Mesenchymal stem cell (in vitro differentiated cells and primary cell): ENCODE measurements around the gene SLC36A2.

Experiments
- DNase-seq: peaks from one replicate; pipeline ENCODE4 v3.0.0-alpha.2; 2013
- H2AFZ ChIP-seq: one replicate; pipeline ENCODE4 v1.6.1; 2013; ENCODE audit warnings: low read depth, mild to moderate bottlenecking, control low read depth, inconsistent platforms, low read length, moderate library complexity
- H2AK5ac ChIP-seq: 2 replicates; pipeline ENCODE4 v1.6.1; 2013; ENCODE audit warnings: low read length, moderate library complexity, mild to moderate bottlenecking, inconsistent platforms; ENCODE audit not compliant: severe bottlenecking
- H2BK120ac ChIP-seq: one replicate; pipeline ENCODE4 v1.6.1; 2013; ENCODE audit warnings: low read depth, mild to moderate bottlenecking, inconsistent platforms, low read length, moderate library complexity
- H2BK12ac ChIP-seq, 2 experiments: one replicate each; pipeline ENCODE4 v1.6.1; 2013; ENCODE audit warnings: inconsistent platforms in 2 of 2, low read length in 2 of 2, mild to moderate bottlenecking in 2 of 2, moderate library complexity in 2 of 2, control low read depth in 1 of 2
- H2BK15ac ChIP-seq: one replicate; pipeline ENCODE4 v1.6.1; 2013; ENCODE audit warnings: mild to moderate bottlenecking, low read depth, inconsistent platforms; ENCODE audit not compliant: poor library complexity, severe bottlenecking
- H2BK5ac ChIP-seq: 2 replicates; pipeline ENCODE4 v1.6.1; 2013; ENCODE audit warnings: low read depth, mild to moderate bottlenecking, low read length, control low read depth, inconsistent platforms; ENCODE audit not compliant: poor library complexity, severe bottlenecking
- H3K14ac ChIP-seq, 2 experiments: one replicate each; pipeline ENCODE4 v1.6.1; 2013; ENCODE audit warnings: inconsistent platforms in 2 of 2, low read length in 2 of 2, control low read depth in 1 of 2, mild to moderate bottlenecking in 1 of 2, moderate library complexity in 1 of 2
- H3K18ac ChIP-seq, 2 experiments: one replicate each; pipeline ENCODE4 v1.6.1; 2013; ENCODE audit warnings: inconsistent platforms in 2 of 2, low read length in 2 of 2, control low read depth in 1 of 2, low read depth in 1 of 2, mild to moderate bottlenecking in 1 of 2
- H3K23ac ChIP-seq, 2 experiments: one replicate each; pipeline ENCODE4 v1.6.1; 2013; ENCODE audit warnings: inconsistent platforms in 2 of 2, low read length in 2 of 2, mild to moderate bottlenecking in 2 of 2, moderate library complexity in 2 of 2, control low read depth in 1 of 2
- H3K27ac ChIP-seq: 2 replicates; pipeline ENCODE4 v1.5.1; 2013; ENCODE audit warnings: mild to moderate bottlenecking, moderate library complexity, low read length, control low read depth, inconsistent platforms; ENCODE audit not compliant: poor library complexity, severe bottlenecking
- H3K27me3 ChIP-seq, 2 experiments: 2 replicates each; pipeline versions ENCODE4 v1.6.1 to v1.7.0; 2013; ENCODE audit warnings: low read length in 2 of 2, mild to moderate bottlenecking in 2 of 2, moderate library complexity in 2 of 2, control low read depth in 1 of 2, inconsistent platforms in 1 of 2; ENCODE audit not compliant: control insufficient read depth in 1 of 2, insufficient read depth in 1 of 2
- H3K36me3 ChIP-seq, 2 experiments: 2 replicates each; pipeline versions ENCODE4 v1.6.1 to v1.7.0; 2013; ENCODE audit warnings: low read length in 2 of 2, control low read depth in 1 of 2, inconsistent platforms in 1 of 2, low read depth in 1 of 2, mild to moderate bottlenecking in 1 of 2; ENCODE audit not compliant: insufficient read depth in 2 of 2, control insufficient read depth in 1 of 2
- H3K4ac ChIP-seq, 2 experiments: one replicate each; pipeline ENCODE4 v1.6.1; 2013; ENCODE audit warnings: inconsistent platforms in 2 of 2, low read length in 2 of 2, mild to moderate bottlenecking in 2 of 2, moderate library complexity in 2 of 2, control low read depth in 1 of 2, low read depth in 1 of 2
- H3K4me1 ChIP-seq: 2 replicates; pipeline ENCODE4 v1.6.1; 2013; ENCODE audit warnings: low read depth, low read length, control low read depth; ENCODE audit not compliant: control insufficient read depth, insufficient read depth
- H3K4me2 ChIP-seq: 2 replicates; pipeline ENCODE4 v1.6.1; 2013; ENCODE audit warnings: low read length, mild to moderate bottlenecking, inconsistent platforms; ENCODE audit not compliant: poor library complexity, severe bottlenecking
- H3K4me3 ChIP-seq, 2 experiments: 2 replicates each; pipeline versions ENCODE4 v1.5.1 to v1.7.0; 2013; ENCODE audit warnings: low read length in 2 of 2, mild to moderate bottlenecking in 2 of 2, control low read depth in 1 of 2, low read depth in 1 of 2; ENCODE audit not compliant: insufficient read depth in 1 of 2
- H3K79me1 ChIP-seq: replicated peaks from 2 replicates; pipeline ENCODE4 v1.6.1; 2013; ENCODE audit warnings: mild to moderate bottlenecking, control low read depth, low read length, inconsistent platforms; ENCODE audit not compliant: poor library complexity, severe bottlenecking
- H3K9ac ChIP-seq: 2 replicates; pipeline ENCODE4 v1.7.0; 2013; ENCODE audit warnings: mild to moderate bottlenecking, low read length, moderate library complexity
- H3K9me3 ChIP-seq: 2 replicates; pipeline ENCODE4 v1.7.0; 2013; ENCODE audit warnings: mild to moderate bottlenecking, low read length; ENCODE audit not compliant: control insufficient read depth
- H4K8ac ChIP-seq: one replicate; pipeline ENCODE4 v1.6.1; 2013; ENCODE audit warnings: inconsistent platforms, mild to moderate bottlenecking, low read length, moderate library complexity
- H4K91ac ChIP-seq: one replicate; pipeline ENCODE4 v1.6.1; 2013; ENCODE audit warnings: mild to moderate bottlenecking, low read length, inconsistent platforms
- WGBS: methylation state at CpG from one replicate; pipeline ENCODE4 v1.1.7; 2013; ENCODE audit warnings: mixed read lengths; 5-methylcytosine and 5-hydroxymethylcytosine counted together

The SLC36A2 gene

DNA sequence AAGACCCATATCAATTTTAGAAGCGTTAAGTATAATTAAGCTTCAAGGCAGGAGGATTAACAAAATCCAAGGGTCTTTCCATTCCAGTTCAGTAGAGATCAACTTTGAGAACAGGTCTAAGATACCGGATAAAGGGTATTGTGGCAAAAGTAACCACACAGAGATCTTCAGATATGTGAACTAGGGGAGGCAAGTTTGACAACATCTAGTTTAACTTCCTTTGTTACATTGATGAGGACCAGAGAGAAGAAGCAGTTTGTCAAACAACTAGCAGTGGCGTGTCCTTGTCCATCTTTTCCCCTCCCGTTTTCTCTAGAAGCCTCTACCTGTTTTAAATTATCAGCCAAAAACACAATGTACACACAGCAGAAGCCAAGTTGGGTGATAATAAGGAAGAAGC, 8.6 kb downstream of the SLC36A2 start:
- H3K14ac ChIP-seq, result no peak overlapping the region
- H3K18ac ChIP-seq, result no peak overlapping the region
- H3K23ac ChIP-seq, result no peak overlapping the region
- no peak overlapping the region for H2BK15ac ChIP-seq
- H3K27ac ChIP-seq, result no peak overlapping the region
- no peaks in the 10 kb centered on the region for H3K36me3 ChIP-seq
- H2BK12ac ChIP-seq, result no peak overlapping the region
- no peak overlapping the region for H3K4me2 ChIP-seq
- no peak overlapping the region for H2AFZ ChIP-seq
- no peaks in the 10 kb centered on the region for H3K79me1 ChIP-seq
- DNase-seq, result no peak
- 91% methylated on average over 2 of the region's 4 CpGs for WGBS
- H3K4me1 ChIP-seq, result no peaks in the 10 kb centered on the region
- no peak overlapping the region for H3K9ac ChIP-seq
- H3K4me3 ChIP-seq, result no peak overlapping the region
- H2BK5ac ChIP-seq, result no peak overlapping the region
- peaks cover 4% of the 10 kb centered on the region for H3K9me3 ChIP-seq
- H4K8ac ChIP-seq, result no peak overlapping the region
- H2AK5ac ChIP-seq, result no peak overlapping the region
- no peak overlapping the region for H4K91ac ChIP-seq
- peaks cover 7 to 49% of the 10 kb centered on the region in 2 experiments for H3K27me3 ChIP-seq
- H3K4ac ChIP-seq, result no peak overlapping the region
- no peak overlapping the region for H2BK120ac ChIP-seq

DNA sequence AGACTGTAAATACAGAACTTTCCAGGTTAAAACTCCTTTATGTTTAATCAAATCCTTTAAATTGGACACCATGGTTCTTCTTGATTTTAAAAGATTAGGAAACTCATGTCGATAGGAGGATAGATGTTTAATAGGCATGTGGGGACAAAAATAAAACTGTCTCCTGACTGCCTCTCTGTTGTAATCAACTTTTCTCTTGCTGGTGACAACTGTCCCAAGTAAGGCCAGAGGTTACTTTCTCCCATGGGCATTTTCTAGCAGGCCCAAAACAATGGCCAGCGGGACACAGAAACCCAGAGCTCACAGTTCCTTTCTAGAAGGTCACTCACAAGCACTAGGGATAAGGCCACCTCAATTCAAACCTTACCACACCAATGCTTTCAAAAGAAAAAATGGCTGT, 14.5 kb downstream of the SLC36A2 start:
- Histone ChIP-seq H3K23ac (no peak overlapping the region), H3K4me3 (no peak overlapping the region), H3K4me1 (no peaks in the 10 kb centered on the region), H3K4ac (no peak overlapping the region), H3K9me3 (no peaks in the 10 kb centered on the region), H4K8ac (no peak overlapping the region), H2BK15ac (no peak overlapping the region), H3K9ac (no peak overlapping the region), H3K14ac (no peak overlapping the region), H3K18ac (no peak overlapping the region), H4K91ac (no peak overlapping the region), H3K4me2 (no peak overlapping the region), H2AFZ (no peak overlapping the region), H3K27ac (no peak overlapping the region), H3K27me3 (peaks cover 0 to 8% of the 10 kb centered on the region in 2 experiments), H2BK12ac (no peak overlapping the region), H3K79me1 (no peaks in the 10 kb centered on the region), H2BK5ac (no peak overlapping the region), H3K36me3 (no peaks in the 10 kb centered on the region), H2AK5ac (no peak overlapping the region), H2BK120ac (no peak overlapping the region)
- 95% methylated on average over 2 of the region's 2 CpGs for WGBS
- DNase-seq, result no peak

DNA sequence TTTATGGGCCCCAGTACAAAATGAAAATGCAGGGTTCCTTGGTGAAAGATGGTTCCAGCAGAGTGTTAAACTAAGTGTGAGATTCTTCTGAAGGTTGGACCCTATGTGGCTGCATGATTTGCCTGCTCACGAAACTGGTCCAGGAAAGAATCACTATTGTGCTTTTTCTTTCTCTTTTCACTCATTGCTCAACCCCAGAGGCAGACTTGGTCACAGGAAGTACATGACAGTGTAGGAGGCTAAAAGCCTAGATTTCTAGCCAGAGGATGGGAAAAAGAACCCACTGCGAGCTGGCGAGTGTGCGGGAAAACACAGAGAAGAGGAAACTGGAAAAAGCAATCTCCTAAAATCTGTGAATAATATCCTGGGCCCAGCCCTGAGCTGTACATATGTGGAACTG, 18.6 kb downstream of the SLC36A2 start:
- Histone ChIP-seq H3K18ac (no peak overlapping the region), H4K91ac (no peak overlapping the region), H3K4me3 (no peak overlapping the region), H3K79me1 (no peaks in the 10 kb centered on the region), H3K14ac (no peak overlapping the region), H3K9ac (no peak overlapping the region), H2AK5ac (no peak overlapping the region), H3K27me3 (peaks cover 6 to 13% of the 10 kb centered on the region in 2 experiments), H2BK5ac (no peak overlapping the region), H2BK12ac (no peak overlapping the region), H3K36me3 (no peaks in the 10 kb centered on the region), H3K4me2 (no peak overlapping the region), H2AFZ (no peak overlapping the region), H3K4me1 (no peaks in the 10 kb centered on the region), H3K4ac (no peak overlapping the region), H2BK15ac (no peak overlapping the region), H4K8ac (no peak overlapping the region), H3K27ac (no peak overlapping the region), H3K23ac (no peak overlapping the region), H2BK120ac (no peak overlapping the region), H3K9me3 (no peaks in the 10 kb centered on the region)
- WGBS, result 85% methylated on average over 4 of the region's 4 CpGs
- DNase-seq, result no peak

DNA sequence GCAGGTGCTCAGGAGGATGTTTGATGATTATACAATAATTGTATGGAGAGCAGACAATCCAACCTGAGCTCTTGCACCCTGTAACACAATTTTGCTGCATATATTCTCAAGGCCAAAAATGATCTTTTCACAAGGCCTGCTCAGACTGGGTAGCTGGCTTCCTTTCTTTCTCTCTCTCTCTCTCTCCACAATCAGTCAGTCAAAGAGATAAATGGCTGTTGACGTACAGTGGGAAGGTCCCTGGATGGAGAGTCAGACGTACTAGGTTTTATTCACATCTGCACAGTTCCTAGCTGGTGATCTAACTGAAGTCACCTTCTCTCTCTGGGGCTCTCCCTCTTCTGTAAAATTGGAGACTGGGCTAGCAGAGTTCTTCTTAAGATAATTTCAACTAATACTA, 19.8 kb downstream of the SLC36A2 start:
- H2BK15ac ChIP-seq, result no peak overlapping the region
- no peak overlapping the region for H3K27ac ChIP-seq
- no peak overlapping the region for H2BK12ac ChIP-seq
- H3K36me3 ChIP-seq, result no peaks in the 10 kb centered on the region
- H2BK120ac ChIP-seq, result no peak overlapping the region
- no CpG with 5 or more reads among the region's 2 CpGs for WGBS
- H3K4me3 ChIP-seq, result no peak overlapping the region
- H2AFZ ChIP-seq, result no peak overlapping the region
- H3K27me3 ChIP-seq, result peaks cover 6 to 13% of the 10 kb centered on the region in 2 experiments
- H3K4me2 ChIP-seq, result no peak overlapping the region
- H3K18ac ChIP-seq, result no peak overlapping the region
- no peaks in the 10 kb centered on the region for H3K79me1 ChIP-seq
- H3K14ac ChIP-seq, result no peak overlapping the region
- no peak for DNase-seq
- H3K9ac ChIP-seq, result no peak overlapping the region
- no peak overlapping the region for H2BK5ac ChIP-seq
- no peak overlapping the region for H4K91ac ChIP-seq
- H3K4me1 ChIP-seq, result no peaks in the 10 kb centered on the region
- H3K23ac ChIP-seq, result no peak overlapping the region
- no peak overlapping the region for H3K4ac ChIP-seq
- no peaks in the 10 kb centered on the region for H3K9me3 ChIP-seq
- H2AK5ac ChIP-seq, result no peak overlapping the region
- H4K8ac ChIP-seq, result no peak overlapping the region
